Loucy (cell line): ENCODE data around the gene CDCP2.

ENCODE experiments used
- H2AFZ ChIP-seq: fragments of 200-600 bp; sonication (generic); 2 replicates; pipeline ENCODE4 v1.6.0; 2016; ENCODE audit warnings: antibody characterized with exemption, mild to moderate bottlenecking, low read length, moderate library complexity
- H3F3A ChIP-seq: fragments of 200-600 bp; 2 replicates; pipeline ENCODE4 v1.6.0; 2016; ENCODE audit warnings: antibody characterized with exemption, low read depth, mild to moderate bottlenecking
- H3K27me3 ChIP-seq: fragments of 200-600 bp; sonication (generic); 2 replicates; pipeline ENCODE4 v1.6.1; 2014; ENCODE audit warnings: low read length, mild to moderate bottlenecking; ENCODE audit not compliant: insufficient read depth, poor library complexity, severe bottlenecking
- H3K36me3 ChIP-seq: fragments of 200-600 bp; sonication (generic); 2 replicates; pipeline ENCODE4 v1.6.1; 2016; ENCODE audit warnings: low read length; ENCODE audit not compliant: insufficient read depth
- H3K4me1 ChIP-seq: fragments of 200-600 bp; sonication (generic); 2 replicates; pipeline ENCODE4 v1.5.1; 2014; ENCODE audit warnings: low read length, mild to moderate bottlenecking; ENCODE audit not compliant: insufficient read depth, poor library complexity, severe bottlenecking
- H3K4me2 ChIP-seq: fragments of 200-600 bp; sonication (generic); 2 replicates; pipeline ENCODE4 v1.6.0; 2014; ENCODE audit warnings: antibody characterized with exemption, low read length, low read depth, mild to moderate bottlenecking; ENCODE audit not compliant: poor library complexity, severe bottlenecking
- H3K4me3 ChIP-seq: fragments of 200-600 bp; sonication (generic); 2 replicates; pipeline ENCODE4 v1.5.1; 2014; ENCODE audit warnings: low read length, mild to moderate bottlenecking, mixed read lengths; ENCODE audit not compliant: poor library complexity, severe bottlenecking
- H3K79me2 ChIP-seq: fragments of 200-600 bp; sonication (generic); 2 replicates; pipeline ENCODE4 v1.6.1; 2014; ENCODE audit warnings: low read length; ENCODE audit not compliant: insufficient read depth
- H3K9ac ChIP-seq: fragments of 200-600 bp; sonication (generic); 2 replicates; pipeline ENCODE4 v1.6.0; 2014; ENCODE audit warnings: mild to moderate bottlenecking, low read depth, low read length, moderate library complexity; ENCODE audit not compliant: poor library complexity, severe bottlenecking
- H3K9me2 ChIP-seq: fragments of 200-600 bp; sonication (generic); replicated peaks from 2 replicates; pipeline ENCODE4 v1.6.1; 2016; ENCODE audit warnings: low read depth, low read length, mixed read lengths
- H3K9me3 ChIP-seq: fragments of 200-600 bp; sonication (generic); 2 replicates; pipeline ENCODE4 v1.6.1; 2014; ENCODE audit warnings: mild to moderate bottlenecking, antibody characterized with exemption, low read length, low read depth; ENCODE audit not compliant: insufficient read depth
- H4K20me1 ChIP-seq: fragments of 200-600 bp; sonication (generic); 2 replicates; pipeline ENCODE4 v1.6.0; 2014; ENCODE audit warnings: antibody characterized with exemption, low read length, mild to moderate bottlenecking; ENCODE audit not compliant: insufficient read depth, poor library complexity, severe bottlenecking
- CTCF ChIP-seq: fragments of 200-600 bp; sonication (generic); conservative IDR thresholded peaks from 2 replicates; pipeline ENCODE4 v1.5.1; 2014; ENCODE audit warnings: mild to moderate bottlenecking, antibody characterized with exemption, low read length
- EZH2phosphoT487 ChIP-seq: fragments of 200-600 bp; IDR thresholded peaks from 2 replicates; pipeline ENCODE4 v1.6.1; 2018; ENCODE audit warnings: antibody characterized with exemption, mild to moderate bottlenecking, moderate library complexity, borderline replicate concordance

CDCP2 gene

GRCh38 chr1:54158071-54158470, 5.3 kb upstream of the CDCP2 start:
- H3K36me3 ChIP-seq = no peaks in the 10 kb centered on the region
- no peaks in the 10 kb centered on the region for H3K27me3 ChIP-seq
- H3K4me2 ChIP-seq = no peak overlapping the region
- TF ChIP-seq CTCF (no peak), EZH2phosphoT487 (no peak)
- H3K79me2 ChIP-seq = no peaks in the 10 kb centered on the region
- no peak overlapping the region for H2AFZ ChIP-seq
- no peaks in the 10 kb centered on the region for H3F3A ChIP-seq
- H3K9ac ChIP-seq = no peak overlapping the region
- H4K20me1 ChIP-seq = no peaks in the 10 kb centered on the region
- H3K4me1 ChIP-seq = no peaks in the 10 kb centered on the region
- H3K9me2 ChIP-seq = no peaks in the 10 kb centered on the region
- H3K9me3 ChIP-seq = no peaks in the 10 kb centered on the region
- no peak overlapping the region for H3K4me3 ChIP-seq

GRCh38 chr1:54157401-54157800, 4.6 kb upstream of the CDCP2 start:
- Histone ChIP-seq H3K9me2 (no peaks in the 10 kb centered on the region), H2AFZ (no peak overlapping the region), H4K20me1 (no peaks in the 10 kb centered on the region), H3K9ac (no peak overlapping the region), H3K9me3 (no peaks in the 10 kb centered on the region), H3K4me3 (no peak overlapping the region), H3K4me1 (no peaks in the 10 kb centered on the region), H3K4me2 (no peak overlapping the region), H3K79me2 (no peaks in the 10 kb centered on the region), H3K27me3 (no peaks in the 10 kb centered on the region), H3F3A (no peaks in the 10 kb centered on the region), H3K36me3 (no peaks in the 10 kb centered on the region)
- TF ChIP-seq EZH2phosphoT487 (no peak), CTCF (no peak)

- no peaks in the 10 kb centered on the region for H3K9me2 ChIP-seq
- no peaks in the 10 kb centered on the region for H3K9me3 ChIP-seq
- no peak for TF ChIP-seq EZH2phosphoT487
- TF ChIP-seq CTCF = no peak
- H3K4me3 ChIP-seq = no peak overlapping the region
- H3F3A ChIP-seq = no peaks in the 10 kb centered on the region
- no peaks in the 10 kb centered on the region for H3K36me3 ChIP-seq
- H4K20me1 ChIP-seq = no peaks in the 10 kb centered on the region
- H3K27me3 ChIP-seq = no peaks in the 10 kb centered on the region
- no peak overlapping the region for H2AFZ ChIP-seq
- no peaks in the 10 kb centered on the region for H3K79me2 ChIP-seq
- H3K4me2 ChIP-seq = no peak overlapping the region
- H3K9ac ChIP-seq = no peak overlapping the region
- no peaks in the 10 kb centered on the region for H3K4me1 ChIP-seq
Observed at GRCh38 chr1:54156986-54157385, 4.2 kb upstream of the CDCP2 start.
